Measurements from ENCODE around the gene FBXO28. TPM values are rescaled to one million over a fixed set of nuclear protein-coding genes. Genes with fewer than 3 reads are reported as not detected.

Gene FBXO28
- total RNA-seq, 2 donors from 2014 or later, result 33.2 to 40.1 TPM

- WGBS, 2 experiments (ENCODE audit: insufficient coverage in 1 of 2, insufficient read length in 1 of 2), result 79 to 86% methylated on average over 1 to 3 of the region's 3 CpGs
- Histone ChIP-seq H3K27ac (ENCODE audit: low read depth, low read length) (no peak overlapping the region), H3K4me1 (ENCODE audit: control insufficient read depth, insufficient read depth, low read length) (no peaks in the 10 kb centered on the region), H3K9me3 (ENCODE audit: control insufficient read depth, low read length) (no peaks in the 10 kb centered on the region), H3K36me3 (ENCODE audit: control insufficient read depth, insufficient read depth, low read length) (peaks cover 65% of the 10 kb centered on the region), H3K9ac (ENCODE audit: extremely low read depth, low read length, poor library complexity, severe bottlenecking) (no peak overlapping the region), H3K4me3 (ENCODE audit: low read length) (no peak overlapping the region), H3K27me3 (ENCODE audit: control insufficient read depth, insufficient read depth, low read length, poor library complexity, severe bottlenecking) (no peaks in the 10 kb centered on the region)
- TF ChIP-seq CTCF (conservative IDR thresholded peaks at IDR 0.05), result no peak
- Mint-ChIP-seq H3K4me1 (no peaks in the 10 kb centered on the region), H3K4me3 (no peak overlapping the region), H3K27me3 (ENCODE audit: insufficient read depth) (no peaks in the 10 kb centered on the region), H3K27ac (no peak overlapping the region), H3K9me3 (no peaks in the 10 kb centered on the region), H3K36me3 (ENCODE audit: low read depth) (peaks cover 60% of the 10 kb centered on the region)
- no peak for DNase-seq
Measured at GRCh38 chr1:224138198-224138597, 24.3 kb downstream of the FBXO28 start.

DNA sequence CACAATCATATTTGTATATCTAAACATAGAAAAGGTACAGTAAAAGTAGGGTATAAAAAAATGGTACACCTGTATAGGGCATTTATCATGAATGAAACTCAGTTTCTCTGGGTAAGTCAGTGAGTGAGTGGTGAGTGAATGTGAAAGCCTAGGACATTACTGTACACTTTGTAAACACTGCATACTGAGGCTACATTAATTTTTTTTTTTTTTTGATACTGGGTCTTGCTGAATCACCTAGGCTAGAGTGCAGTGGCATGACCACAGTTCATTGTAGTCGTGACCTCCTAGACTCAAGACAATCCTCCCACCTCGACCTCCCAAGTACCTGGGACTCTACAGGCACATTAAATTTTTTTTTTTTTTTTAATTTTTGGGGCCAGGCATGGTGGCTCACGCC is 27.8 kb downstream of the FBXO28 start:
- peaks cover 56% of the 10 kb centered on the region for H3K36me3 Mint-ChIP-seq (ENCODE audit: low read depth)
- no peak overlapping the region for H3K27ac Mint-ChIP-seq
- H3K9ac ChIP-seq (ENCODE audit: extremely low read depth, low read length, poor library complexity, severe bottlenecking), result no peak overlapping the region
- no peaks in the 10 kb centered on the region for H3K27me3 ChIP-seq (ENCODE audit: control insufficient read depth, insufficient read depth, low read length, poor library complexity, severe bottlenecking)
- H3K4me1 Mint-ChIP-seq, result no peaks in the 10 kb centered on the region
- WGBS, 2 experiments (ENCODE audit: insufficient coverage in 1 of 2, insufficient read length in 1 of 2), result 93 to 95% methylated on average over 3 of the region's 3 CpGs
- H3K4me3 ChIP-seq (ENCODE audit: low read length), result no peak overlapping the region
- no peaks in the 10 kb centered on the region for H3K27me3 Mint-ChIP-seq (ENCODE audit: insufficient read depth)
- H3K4me3 Mint-ChIP-seq, result no peak overlapping the region
- H3K27ac ChIP-seq (ENCODE audit: low read depth, low read length), result no peak overlapping the region
- H3K4me1 ChIP-seq (ENCODE audit: control insufficient read depth, insufficient read depth, low read length), result no peaks in the 10 kb centered on the region
- no peaks in the 10 kb centered on the region for H3K9me3 ChIP-seq (ENCODE audit: control insufficient read depth, low read length)
- DNase-seq, result no peak
- no peak for TF ChIP-seq CTCF (conservative IDR thresholded peaks at IDR 0.05)
- H3K9me3 Mint-ChIP-seq, result no peaks in the 10 kb centered on the region
- peaks cover 52% of the 10 kb centered on the region for H3K36me3 ChIP-seq (ENCODE audit: control insufficient read depth, insufficient read depth, low read length)

DNA sequence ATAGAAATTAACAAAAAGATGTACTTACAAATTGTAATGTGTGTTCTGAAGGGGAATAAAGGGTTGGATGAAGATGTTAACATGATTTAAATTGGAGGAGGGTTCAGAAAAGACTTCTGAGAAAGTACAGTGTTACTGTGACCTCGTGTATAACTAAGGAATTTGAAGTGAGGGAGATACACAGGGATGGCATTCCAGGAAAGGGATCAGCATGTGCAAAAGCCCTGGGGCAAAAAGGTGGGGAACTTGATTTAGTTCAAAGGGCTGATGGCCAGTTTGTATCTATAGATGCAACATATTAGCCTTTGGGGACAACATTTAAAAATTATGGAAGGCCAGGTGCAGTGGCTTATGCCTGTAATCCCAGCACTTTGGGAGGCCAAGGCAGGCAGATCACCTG is 35.8 kb downstream of the FBXO28 start:
- H3K27ac Mint-ChIP-seq, result no peak overlapping the region
- Histone ChIP-seq H3K9me3 (ENCODE audit: control insufficient read depth, low read length) (no peaks in the 10 kb centered on the region), H3K4me1 (ENCODE audit: control insufficient read depth, insufficient read depth, low read length) (no peaks in the 10 kb centered on the region), H3K27ac (ENCODE audit: low read depth, low read length) (no peak overlapping the region), H3K9ac (ENCODE audit: extremely low read depth, low read length, poor library complexity, severe bottlenecking) (no peak overlapping the region), H3K36me3 (ENCODE audit: control insufficient read depth, insufficient read depth, low read length) (peaks cover 23% of the 10 kb centered on the region), H3K27me3 (ENCODE audit: control insufficient read depth, insufficient read depth, low read length, poor library complexity, severe bottlenecking) (no peaks in the 10 kb centered on the region), H3K4me3 (ENCODE audit: low read length) (no peak overlapping the region)
- no peak for TF ChIP-seq CTCF (conservative IDR thresholded peaks at IDR 0.05)
- WGBS, 2 experiments (ENCODE audit: insufficient coverage in 1 of 2, insufficient read length in 1 of 2), result 77 to 78% methylated on average over 1 of the region's 1 CpG
- H3K4me3 Mint-ChIP-seq, result no peak overlapping the region
- no peaks in the 10 kb centered on the region for H3K27me3 Mint-ChIP-seq (ENCODE audit: insufficient read depth)
- DNase-seq, result no peak
- peaks cover 41% of the 10 kb centered on the region for H3K36me3 Mint-ChIP-seq (ENCODE audit: low read depth)
- H3K9me3 Mint-ChIP-seq, result no peaks in the 10 kb centered on the region
- H3K4me1 Mint-ChIP-seq, result no peaks in the 10 kb centered on the region
